ENCODE data around the gene CNTNAP5. TPM values are rescaled to one million over a fixed set of nuclear protein-coding genes. Genes with fewer than 3 reads are reported as not detected.

The CNTNAP5 gene
- total RNA-seq, 2 donors from 2014 or later, result 0.11 TPM; not detected in 1

DNA sequence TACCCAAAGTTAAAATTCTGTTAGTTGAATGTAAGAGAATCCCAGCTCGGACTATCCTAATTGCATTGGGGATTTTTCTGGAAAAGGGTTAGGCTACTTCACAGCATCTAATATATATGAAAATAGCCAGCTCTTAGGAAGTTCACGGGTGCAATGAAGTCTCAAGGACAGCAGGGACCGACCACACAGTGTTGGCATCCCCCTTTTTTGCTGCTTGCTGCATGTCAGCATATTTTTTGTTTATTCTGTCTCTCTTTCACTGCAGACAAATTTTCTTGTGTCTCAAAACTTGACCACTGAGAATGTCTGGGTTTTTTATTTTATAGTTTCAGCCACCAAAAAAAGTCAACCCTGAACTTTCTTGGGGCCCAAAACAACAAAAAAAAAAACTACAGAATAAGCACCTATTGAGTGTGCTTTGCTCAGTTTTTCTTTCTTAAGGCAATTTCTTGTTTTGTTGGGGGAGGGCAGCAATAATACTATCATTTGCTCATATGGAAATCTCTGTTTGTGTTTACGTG is 535.6 kb downstream of the CNTNAP5 start:
- Histone ChIP-seq H3K27ac (no peak overlapping the region), H3K36me3 (no peaks in the 10 kb centered on the region), H3K27me3 (replicated peaks; ENCODE audit: insufficient read depth) (no peaks in the 10 kb centered on the region), H3K9me3 (no peaks in the 10 kb centered on the region), H3K4me1 (replicated peaks) (no peaks in the 10 kb centered on the region), H3K4me3 (no peak overlapping the region)
- TF ChIP-seq POLR2AphosphoS5 (IDR thresholded peaks at IDR 0.05) (no peak), POLR2A (IDR thresholded peaks at IDR 0.05) (no peak)
- TF ChIP-seq, protein P1, sequence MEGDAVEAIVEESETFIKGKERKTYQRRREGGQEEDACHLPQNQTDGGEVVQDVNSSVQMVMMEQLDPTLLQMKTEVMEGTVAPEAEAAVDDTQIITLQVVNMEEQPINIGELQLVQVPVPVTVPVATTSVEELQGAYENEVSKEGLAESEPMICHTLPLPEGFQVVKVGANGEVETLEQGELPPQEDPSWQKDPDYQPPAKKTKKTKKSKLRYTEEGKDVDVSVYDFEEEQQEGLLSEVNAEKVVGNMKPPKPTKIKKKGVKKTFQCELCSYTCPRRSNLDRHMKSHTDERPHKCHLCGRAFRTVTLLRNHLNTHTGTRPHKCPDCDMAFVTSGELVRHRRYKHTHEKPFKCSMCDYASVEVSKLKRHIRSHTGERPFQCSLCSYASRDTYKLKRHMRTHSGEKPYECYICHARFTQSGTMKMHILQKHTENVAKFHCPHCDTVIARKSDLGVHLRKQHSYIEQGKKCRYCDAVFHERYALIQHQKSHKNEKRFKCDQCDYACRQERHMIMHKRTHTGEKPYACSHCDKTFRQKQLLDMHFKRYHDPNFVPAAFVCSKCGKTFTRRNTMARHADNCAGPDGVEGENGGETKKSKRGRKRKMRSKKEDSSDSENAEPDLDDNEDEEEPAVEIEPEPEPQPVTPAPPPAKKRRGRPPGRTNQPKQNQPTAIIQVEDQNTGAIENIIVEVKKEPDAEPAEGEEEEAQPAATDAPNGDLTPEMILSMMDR (IDR thresholded peaks at IDR 0.05), result no peak
- intact Hi-C loops (cut with DNase I), result no loop called here
- 81% methylated on average over 4 of the region's 4 CpGs for WGBS
- no peak for DNase-seq (ENCODE audit: low spot score)

- DNase-seq (ENCODE audit: low spot score), result no peak
- Histone ChIP-seq H3K4me3 (no peak overlapping the region), H3K27ac (no peak overlapping the region), H3K36me3 (no peaks in the 10 kb centered on the region), H3K9me3 (no peaks in the 10 kb centered on the region), H3K4me1 (replicated peaks) (no peaks in the 10 kb centered on the region), H3K27me3 (replicated peaks; ENCODE audit: insufficient read depth) (no peaks in the 10 kb centered on the region)
- 84% methylated on average over 2 of the region's 2 CpGs for WGBS
- TF ChIP-seq POLR2A (IDR thresholded peaks at IDR 0.05), result no peak
- TF ChIP-seq, protein P1 (IDR thresholded peaks at IDR 0.05), result no peak
- TF ChIP-seq POLR2AphosphoS5 (IDR thresholded peaks at IDR 0.05), result no peak
- intact Hi-C loops (cut with DNase I), result no loop called here
Measured at GRCh38 chr2:124561486-124561885, 536.4 kb downstream of the CNTNAP5 start.

DNA sequence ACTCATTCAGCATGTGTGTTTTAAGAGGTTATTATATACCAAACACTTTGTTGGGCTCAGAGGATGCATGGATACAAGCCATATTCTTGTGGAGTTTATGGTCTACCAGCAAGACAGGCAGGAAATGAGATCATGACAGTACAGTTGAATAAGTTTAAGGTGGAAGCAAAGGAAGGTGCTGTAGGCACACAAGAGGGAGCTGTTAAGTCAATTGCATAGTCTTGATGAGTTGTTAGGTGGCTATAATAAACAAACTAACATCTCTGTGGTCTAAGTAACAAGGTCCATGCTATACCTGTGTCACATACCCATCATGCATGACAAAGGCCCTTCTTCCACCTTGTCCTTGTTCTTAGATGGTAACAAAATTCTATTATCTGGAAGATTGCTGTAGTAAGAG is 538.3 kb downstream of the CNTNAP5 start:
- H3K4me1 ChIP-seq (replicated peaks), result no peaks in the 10 kb centered on the region
- no peak for TF ChIP-seq POLR2AphosphoS5 (IDR thresholded peaks at IDR 0.05)
- TF ChIP-seq, protein P1 (IDR thresholded peaks at IDR 0.05), result no peak
- no peak for TF ChIP-seq POLR2A (IDR thresholded peaks at IDR 0.05)
- intact Hi-C loops (cut with DNase I), result no loop called here
- H3K27ac ChIP-seq, result no peak overlapping the region
- no peaks in the 10 kb centered on the region for H3K27me3 ChIP-seq (replicated peaks; ENCODE audit: insufficient read depth)
- no peak for DNase-seq (ENCODE audit: low spot score)
- H3K36me3 ChIP-seq, result no peaks in the 10 kb centered on the region
- no peaks in the 10 kb centered on the region for H3K9me3 ChIP-seq
- no peak overlapping the region for H3K4me3 ChIP-seq

- TF ChIP-seq POLR2AphosphoS5 (IDR thresholded peaks at IDR 0.05), result no peak
- no peak for TF ChIP-seq POLR2A (IDR thresholded peaks at IDR 0.05)
- TF ChIP-seq, protein P1 (IDR thresholded peaks at IDR 0.05), result no peak
- no peaks in the 10 kb centered on the region for H3K27me3 ChIP-seq (replicated peaks; ENCODE audit: insufficient read depth)
- no peaks in the 10 kb centered on the region for H3K4me1 ChIP-seq (replicated peaks)
- DNase-seq (ENCODE audit: low spot score), result no peak
- H3K27ac ChIP-seq, result no peak overlapping the region
- no peak overlapping the region for H3K4me3 ChIP-seq
- intact Hi-C loops (cut with DNase I), result no loop called here
- no peaks in the 10 kb centered on the region for H3K9me3 ChIP-seq
- no peaks in the 10 kb centered on the region for H3K36me3 ChIP-seq
Measured at GRCh38 chr2:124566518-124566970, 541.5 kb downstream of the CNTNAP5 start.

DNA sequence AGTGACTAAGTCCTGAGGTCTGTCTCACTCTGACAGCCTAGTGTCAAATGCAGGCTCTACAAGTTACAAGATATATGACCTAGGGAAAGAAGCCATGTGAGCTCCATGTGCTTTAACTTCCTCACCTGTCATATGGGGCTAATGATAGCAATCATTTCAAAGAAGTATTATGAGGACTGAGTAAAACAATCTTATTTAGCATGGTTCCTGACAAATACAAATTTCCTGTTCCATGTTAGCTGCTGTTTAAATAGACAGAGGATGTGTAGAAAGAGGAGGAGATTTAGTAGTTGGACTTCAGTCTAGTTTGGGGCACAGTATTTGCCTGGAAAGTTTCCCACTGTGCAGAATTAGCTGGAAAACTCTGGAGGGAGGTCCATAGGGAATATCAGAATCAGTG is 545.8 kb downstream of the CNTNAP5 start:
- TF ChIP-seq, protein P1 (IDR thresholded peaks at IDR 0.05), result no peak
- TF ChIP-seq POLR2AphosphoS5 (IDR thresholded peaks at IDR 0.05) (no peak), POLR2A (IDR thresholded peaks at IDR 0.05) (no peak)
- Histone ChIP-seq H3K4me1 (replicated peaks) (no peaks in the 10 kb centered on the region), H3K9me3 (no peaks in the 10 kb centered on the region), H3K27ac (no peak overlapping the region), H3K27me3 (replicated peaks; ENCODE audit: insufficient read depth) (no peaks in the 10 kb centered on the region), H3K4me3 (no peak overlapping the region), H3K36me3 (no peaks in the 10 kb centered on the region)
- intact Hi-C loops (cut with DNase I), result no loop called here
- DNase-seq (ENCODE audit: low spot score), result no peak
